HepG2 (cell line): Measurements from ENCODE around the gene ELOVL2. TPM values are rescaled to one million over a fixed set of nuclear protein-coding genes. Genes with fewer than 3 reads are reported as not detected.

Experiments
- CCDC6 ChIP-seq: sonication (generic); formaldehyde crosslinking; IDR thresholded peaks from 2 replicates; pipeline ENCODE4 v1.8.1; 2022; ENCODE audit warnings: mild to moderate bottlenecking, missing genetic modification reagents, moderate library complexity
- HMGXB3 ChIP-seq: sonication (generic); formaldehyde crosslinking; IDR thresholded peaks from 2 replicates; pipeline ENCODE4 v1.4.0; 2020; ENCODE audit warnings: missing genetic modification reagents, borderline replicate concordance
- NONO ChIP-seq, 2 experiments: fragments of 450-650 bp in 1 of 2; sonication (generic) in 1 of 2; formaldehyde crosslinking in 1 of 2; IDR thresholded peaks in 1 of 2; conservative IDR thresholded peaks in 1 of 2; 2 replicates each; pipeline versions ENCODE4 v1.6.1 to v1.8.0; 2017 to 2022; ENCODE audit warnings: mild to moderate bottlenecking in 1 of 2, missing genetic modification reagents in 1 of 2, moderate library complexity in 1 of 2
- SMAD1 ChIP-seq: sonication (generic); formaldehyde crosslinking; IDR thresholded peaks from 2 replicates; pipeline ENCODE4 v1.4.0; 2020; ENCODE audit warnings: missing genetic modification reagents, low read depth, mild to moderate bottlenecking, borderline replicate concordance
- TFDP2 ChIP-seq: sonication (generic); formaldehyde crosslinking; IDR thresholded peaks from 2 replicates; pipeline ENCODE4 v1.4.0; 2020; ENCODE audit warnings: missing genetic modification reagents
- TGIF2 ChIP-seq: IDR thresholded peaks from 2 replicates; pipeline ENCODE4 v1.6.1; 2016; ENCODE audit warnings: control low read depth, missing compliant biosample characterization
- ZMYM3 ChIP-seq: sonication (generic); formaldehyde crosslinking; IDR thresholded peaks from 2 replicates; pipeline ENCODE4 v1.5.1; 2020; ENCODE audit warnings: mild to moderate bottlenecking, missing genetic modification reagents
- ZNF251 ChIP-seq: sonication (generic); formaldehyde crosslinking; IDR thresholded peaks from 2 replicates; pipeline ENCODE4 v1.9.0; 2021; ENCODE audit warnings: mild to moderate bottlenecking, missing genetic modification reagents
- ZNF292 ChIP-seq: sonication (generic); formaldehyde crosslinking; IDR thresholded peaks from 2 replicates; pipeline ENCODE4 v1.8.1; 2022; ENCODE audit warnings: mild to moderate bottlenecking, low read depth, missing genetic modification reagents, borderline replicate concordance
- ZNF687 ChIP-seq: sonication (generic); formaldehyde crosslinking; IDR thresholded peaks from 2 replicates; pipeline ENCODE4 v1.5.1; 2020; ENCODE audit warnings: mild to moderate bottlenecking, missing genetic modification reagents, moderate library complexity
- ZNF768 ChIP-seq: sonication (generic); formaldehyde crosslinking; IDR thresholded peaks from 2 replicates; pipeline ENCODE4 v1.4.0; 2020; ENCODE audit warnings: missing genetic modification reagents
- polyA plus RNA-seq, 8 experiments: library from polyadenylated mRNA; depleted of rRNA in 3 of 8; stranded (reverse) in 7 of 8; unstranded in 1 of 8; fragments of >200 nt; fragmentation: Illumina TruSeq in 4 of 8; extraction: Trizol in 4 of 8; gene quantifications; 2 replicates each; pipeline versions ENCODE4 v1.2.1 to v1.2.3, GENCODE V29; 2011 to 2016; ENCODE audit warnings: low read depth in 4 of 8, missing spikeins in 1 of 8, mixed read lengths in 1 of 8; ENCODE audit not compliant: insufficient read depth in 1 of 8
- total RNA-seq, 5 experiments: library from RNA; depleted of rRNA; stranded (reverse); fragments of >200 nt; fragmentation: Illumina TruSeq; extraction: Trizol; gene quantifications; 2 replicates each; pipeline ENCODE4 v1.2.3, GENCODE V29; 2016; ENCODE audit warnings: low read depth in 1 of 5

Gene ELOVL2
- total and polyA plus RNA-seq, 2 of the 13 experiments (the other 11 are each of a cell fraction or from before 2014, with no cell fraction given) = 43.6 to 65.4 TPM

GRCh38 chr6:10954590-10955010 lies 89.5 kb downstream of the ELOVL2 start (continued):
- TF ChIP-seq HMGXB3 (CRISPR knock-in tag) (peak; percentile 58; the same call in 1 of the 2 replicates), CCDC6 (CRISPR knock-in tag) (0 out of 2 replicates have a peak, but pooled peaks have one; percentile 43), TFDP2 (CRISPR knock-in tag) (0 out of 2 replicates have a peak, but pooled peaks have one; percentile 18), SMAD1 (peak; percentile 86; the same call in 1 of the 2 replicates), ZNF251 (CRISPR knock-in tag) (no peak), ZMYM3 (peak; percentile 82; the same call in 1 of the 2 replicates), NONO (IDR thresholded peaks at IDR 0.05) (no peak), NONO (CRISPR knock-in tag; conservative IDR thresholded peaks at IDR 0.05) (peak; percentile 73), ZNF292 (CRISPR knock-in tag) (peak; percentile 49; the same call in 1 of the 2 replicates), ZNF768 (CRISPR knock-in tag) (no peak), TGIF2 (CRISPR knock-in tag) (no peak), ZNF687 (CRISPR knock-in tag) (peak; percentile 85)
